Type B pancreatic cell (in vitro differentiated cells): Measurements from ENCODE around the gene CNKSR2. TPM values are rescaled to one million over a fixed set of nuclear protein-coding genes. Genes with fewer than 3 reads are reported as not detected.

ENCODE experiments used
- DNase-seq: peaks from one replicate; pipeline ENCODE4 v3.0.0; 2021; ENCODE audit warnings: mixed read lengths; ENCODE audit not compliant: unreplicated experiment; ENCODE audit errors: extremely low spot score
- H3K27ac Mint-ChIP-seq: 2 replicates; pipeline ENCODE4 v1.8.0; 2021; ENCODE audit warnings: mild to moderate bottlenecking, mixed read lengths
- H3K27me3 Mint-ChIP-seq: 2 replicates; pipeline ENCODE4 v1.8.0; 2021; ENCODE audit warnings: mixed read lengths
- H3K36me3 Mint-ChIP-seq: 2 replicates; pipeline ENCODE4 v1.8.0; 2021; ENCODE audit warnings: mixed read lengths
- H3K4me1 Mint-ChIP-seq: one replicate; pipeline ENCODE4 v1.8.0; 2021; ENCODE audit warnings: mixed read lengths; ENCODE audit not compliant: unreplicated experiment
- H3K4me3 Mint-ChIP-seq: 2 replicates; pipeline ENCODE4 v1.8.0; 2021; ENCODE audit warnings: mild to moderate bottlenecking, mixed read lengths
- H3K9me3 Mint-ChIP-seq: 2 replicates; pipeline ENCODE4 v1.8.0; 2021; ENCODE audit warnings: mixed read lengths
- CTCF ChIP-seq: fragments of 200-600 bp; sonication (generic); conservative IDR thresholded peaks from 2 replicates; pipeline ENCODE4 v1.5.0; 2021; ENCODE audit warnings: antibody characterized with exemption, mild to moderate bottlenecking
- long read RNA-seq: library from polyadenylated mRNA; unstranded; transcript quantifications from one replicate; pipeline ENCODE4 v2.0.0, GENCODE V29; 2020
- total RNA-seq: library from RNA; stranded (reverse); gene quantifications from 2 replicates; pipeline ENCODE4 v1.2.1, GENCODE V29; 2021; ENCODE audit warnings: low replicate concordance

CNKSR2 gene
- 7.2 and 13.5 TPM in 2 replicates for total RNA-seq
- long read RNA-seq, partial matches to known transcripts, result 8 of 11 reads
- long read RNA-seq, other reads (novel, unspliced or antisense), result 1 of 11 reads

GRCh38 chrX:21374163-21374993 lies at the start of gene CNKSR2:
Gene CNKSR2 (plus strand): TSS chrX:21374418. CDS start chrX:21374898, 480 bp downstream.
- Mint-ChIP-seq H3K4me1 (peaks cover 3% of the 10 kb centered on the region), H3K36me3 (no peaks in the 10 kb centered on the region), H3K27ac (peak within 1 kb of the TSS; percentile 21), H3K9me3 (no peaks in the 10 kb centered on the region), H3K4me3 (peak within 1 kb of the TSS; percentile 97), H3K27me3 (peaks cover 35% of the 10 kb centered on the region)
- peak; percentile 88 for DNase-seq
- TF ChIP-seq CTCF, result no peak

GRCh38 chrX:21354725-21355124 lies 19.5 kb upstream of the CNKSR2 start:
- TF ChIP-seq CTCF, result no peak
- H3K27ac Mint-ChIP-seq, result no peak overlapping the region
- H3K4me3 Mint-ChIP-seq, result no peak overlapping the region
- H3K27me3 Mint-ChIP-seq, result no peaks in the 10 kb centered on the region
- DNase-seq, result no peak
- peaks cover 6% of the 10 kb centered on the region for H3K9me3 Mint-ChIP-seq
- H3K36me3 Mint-ChIP-seq, result no peaks in the 10 kb centered on the region
- H3K4me1 Mint-ChIP-seq, result no peaks in the 10 kb centered on the region

- Mint-ChIP-seq H3K36me3 (no peaks in the 10 kb centered on the region), H3K4me1 (no peaks in the 10 kb centered on the region), H3K27me3 (no peaks in the 10 kb centered on the region), H3K4me3 (no peak overlapping the region), H3K9me3 (peaks cover 6% of the 10 kb centered on the region), H3K27ac (no peak overlapping the region)
- TF ChIP-seq CTCF, result no peak
- no peak for DNase-seq
Measured at GRCh38 chrX:21355831-21356230, 18.4 kb upstream of the CNKSR2 start.

GRCh38 chrX:21369613-21370012 lies 4.6 kb upstream of the CNKSR2 start:
- Mint-ChIP-seq H3K9me3 (no peaks in the 10 kb centered on the region), H3K27me3 (peaks cover 16% of the 10 kb centered on the region), H3K27ac (no peak overlapping the region), H3K4me3 (no peak overlapping the region), H3K4me1 (no peaks in the 10 kb centered on the region), H3K36me3 (no peaks in the 10 kb centered on the region)
- no peak for TF ChIP-seq CTCF
- DNase-seq, result no peak

GRCh38 chrX:21373001-21373400 lies 1.2 kb upstream of the CNKSR2 start:
- Mint-ChIP-seq H3K36me3 (no peaks in the 10 kb centered on the region), H3K4me3 (peak overlapping the region; percentile 87), H3K4me1 (peaks cover 3% of the 10 kb centered on the region), H3K27me3 (peaks cover 35% of the 10 kb centered on the region), H3K27ac (no peak overlapping the region), H3K9me3 (no peaks in the 10 kb centered on the region)
- DNase-seq, result no peak
- TF ChIP-seq CTCF, result no peak
